GM23248 (cell line): ENCODE data around the gene DNAH9. TPM values are rescaled to one million over a fixed set of nuclear protein-coding genes. Genes with fewer than 3 reads are reported as not detected.

Experiments used
- DNase-seq: peaks from one replicate; pipeline ENCODE4 v3.0.0-alpha.2; 2015
- H2AFZ ChIP-seq: fragments of 200-600 bp; sonication (generic); 2 replicates; pipeline ENCODE4 v1.6.1; 2016; ENCODE audit warnings: antibody characterized with exemption
- H3F3A ChIP-seq: fragments of 200-600 bp; sonication (generic); 2 replicates; pipeline ENCODE4 v1.6.1; 2016; ENCODE audit warnings: mild to moderate bottlenecking, antibody characterized with exemption, mixed run types; ENCODE audit not compliant: insufficient read depth
- H3K27ac ChIP-seq: fragments of 200-600 bp; sonication (generic); 2 replicates; pipeline ENCODE4 v1.5.1; 2016; ENCODE audit warnings: mild to moderate bottlenecking
- H3K27me3 ChIP-seq: fragments of 200-600 bp; sonication (generic); replicated peaks from 2 replicates; pipeline ENCODE4 v1.6.1; 2016; ENCODE audit warnings: mild to moderate bottlenecking; ENCODE audit not compliant: insufficient read depth
- H3K36me3 ChIP-seq: fragments of 200-600 bp; sonication (generic); 2 replicates; pipeline ENCODE4 v1.6.1; 2016; ENCODE audit warnings: low read depth, mild to moderate bottlenecking
- H3K4me1 ChIP-seq: fragments of 200-600 bp; sonication (generic); 2 replicates; pipeline ENCODE4 v1.6.1; 2016; ENCODE audit warnings: mild to moderate bottlenecking; ENCODE audit not compliant: insufficient read depth
- H3K4me2 ChIP-seq: fragments of 200-600 bp; sonication (generic); one replicate; pipeline ENCODE4 v1.6.1; 2016; ENCODE audit warnings: mild to moderate bottlenecking; ENCODE audit not compliant: unreplicated experiment
- H3K4me3 ChIP-seq: fragments of 200-600 bp; sonication (generic); 2 replicates; pipeline ENCODE4 v1.5.1; 2016; ENCODE audit warnings: mild to moderate bottlenecking
- H3K79me2 ChIP-seq: fragments of 200-600 bp; sonication (generic); 2 replicates; pipeline ENCODE4 v1.6.1; 2016; ENCODE audit warnings: mild to moderate bottlenecking; ENCODE audit not compliant: insufficient read depth
- H3K9ac ChIP-seq: fragments of 200-600 bp; sonication (generic); 2 replicates; pipeline ENCODE4 v1.6.1; 2016; ENCODE audit warnings: mild to moderate bottlenecking
- H3K9me2 ChIP-seq: fragments of 200-600 bp; sonication (generic); 2 replicates; pipeline ENCODE4 v1.6.1; 2016; ENCODE audit warnings: mixed run types, mild to moderate bottlenecking, moderate library complexity; ENCODE audit not compliant: insufficient read depth
- H3K9me3 ChIP-seq: fragments of 200-600 bp; sonication (generic); one replicate; pipeline ENCODE4 v1.6.1; 2017; ENCODE audit warnings: low read depth
- H4K20me1 ChIP-seq: fragments of 200-600 bp; sonication (generic); 2 replicates; pipeline ENCODE4 v1.6.0; 2016; ENCODE audit not compliant: insufficient read depth
- EZH2 ChIP-seq: fragments of 200-600 bp; sonication (generic); IDR thresholded peaks from 2 replicates; pipeline ENCODE4 v1.6.1; 2018; ENCODE audit warnings: antibody characterized with exemption, mild to moderate bottlenecking; ENCODE audit not compliant: insufficient read depth, poor library complexity, severe bottlenecking
- EZH2phosphoT487 ChIP-seq: fragments of 200-600 bp; sonication (generic); IDR thresholded peaks from 2 replicates; pipeline ENCODE4 v1.6.1; 2018; ENCODE audit warnings: antibody characterized with exemption, moderate library complexity, mild to moderate bottlenecking, low read depth; ENCODE audit not compliant: insufficient read depth
- WGBS, 2 experiments: methylation state at CpG; one replicate each; pipeline ENCODE4 v1.1.6; 2015 to 2017; ENCODE audit warnings: low lambda C conversion rate in 2 of 2, low coverage in 1 of 2; ENCODE audit errors: missing lambda C conversion rate in 2 of 2; 5-methylcytosine and 5-hydroxymethylcytosine counted together
- in situ Hi-C: fragments of 300-500 bp; cut with MboI; formaldehyde crosslinking; loops from 2 replicates; pipeline ENCODE4 v1.15.0; 2020
- polyA plus RNA-seq: library from polyadenylated mRNA; unstranded; fragments of >200 nt; fragmentation: Nextera tagmentation; extraction: Ambion mirVana; gene quantifications from 2 replicates; pipeline ENCODE4 v1.2.1, GENCODE V29; 2016
- total RNA-seq: library from RNA; depleted of rRNA; stranded (reverse); fragments of >200 nt; shearing (Covaris generic); gene quantifications from 2 replicates; pipeline ENCODE4 v1.2.3, GENCODE V29; 2014

Gene DNAH9
- total and polyA plus RNA-seq, 2 experiments from 2014 or later, result not detected

DNA sequence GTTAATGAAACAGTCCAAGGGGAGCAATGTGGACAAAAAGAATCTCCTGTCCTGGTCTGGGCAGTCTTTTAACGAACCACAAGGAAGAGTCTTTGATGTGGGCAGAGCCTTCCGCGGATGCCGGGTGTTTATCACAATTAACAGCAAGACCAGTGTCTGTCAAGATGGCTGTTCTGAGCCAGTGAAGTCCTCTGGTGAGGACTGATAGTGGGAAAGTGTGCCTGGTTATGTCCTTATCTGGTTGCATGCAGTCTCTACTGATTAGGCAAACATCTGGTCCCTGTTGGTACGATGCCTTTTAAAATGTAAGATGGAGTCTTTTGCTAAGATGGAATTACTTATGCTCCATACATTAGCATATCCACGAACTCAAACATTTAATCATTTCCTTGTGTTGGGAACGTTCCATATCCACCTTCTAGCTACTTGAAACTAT, 310.5 kb downstream of the DNAH9 start:
- Histone ChIP-seq H3K9me3 (no peaks in the 10 kb centered on the region), H3K4me3 (no peak overlapping the region), H2AFZ (no peak overlapping the region), H3K4me2 (no peak overlapping the region), H3K9ac (no peak overlapping the region), H3K27me3 (no peaks in the 10 kb centered on the region), H3K79me2 (no peaks in the 10 kb centered on the region), H3F3A (no peaks in the 10 kb centered on the region), H3K9me2 (no peaks in the 10 kb centered on the region), H3K36me3 (no peaks in the 10 kb centered on the region), H3K27ac (no peak overlapping the region), H3K4me1 (no peaks in the 10 kb centered on the region), H4K20me1 (no peaks in the 10 kb centered on the region)
- TF ChIP-seq EZH2phosphoT487, result no peak
- TF ChIP-seq EZH2, result no peak
- 22 to 26% methylated on average over 7 of the region's 7 CpGs for WGBS, 2 experiments
- in situ Hi-C loops, result loop anchor here (25.0 kb wide), 1 partner anchor 1021 kb away; no protein-coding TSS in a partner anchor
- no peak for DNase-seq

DNA sequence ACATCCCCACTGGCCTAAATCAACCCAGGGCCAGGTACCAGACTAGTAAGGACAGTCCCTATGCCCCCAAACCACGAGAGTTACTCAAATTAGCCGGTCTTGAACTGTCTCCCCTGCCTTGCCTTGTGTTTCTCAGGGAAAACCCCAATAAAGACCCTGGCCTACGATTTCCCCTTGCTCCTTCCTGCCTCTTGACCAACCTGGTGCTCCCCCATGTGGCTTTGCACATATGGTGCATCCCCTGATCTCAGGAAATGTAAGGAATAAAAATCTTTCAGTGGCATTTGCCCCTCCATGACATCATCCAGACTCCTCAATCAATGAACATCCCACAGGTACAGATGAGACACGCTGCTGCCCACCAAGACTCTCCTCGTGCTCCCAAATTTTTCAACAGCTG, 311.1 kb downstream of the DNAH9 start:
- Histone ChIP-seq H3F3A (no peaks in the 10 kb centered on the region), H3K4me3 (no peak overlapping the region), H3K9ac (no peak overlapping the region), H2AFZ (no peak overlapping the region), H3K27ac (no peak overlapping the region), H3K36me3 (no peaks in the 10 kb centered on the region), H3K27me3 (no peaks in the 10 kb centered on the region), H3K4me2 (no peak overlapping the region), H3K4me1 (no peaks in the 10 kb centered on the region), H3K9me2 (no peaks in the 10 kb centered on the region), H3K79me2 (no peaks in the 10 kb centered on the region), H4K20me1 (no peaks in the 10 kb centered on the region), H3K9me3 (no peaks in the 10 kb centered on the region)
- DNase-seq, result no peak
- in situ Hi-C loops, result loop anchor here (25.0 kb wide), 1 partner anchor 1022 kb away; no protein-coding TSS in a partner anchor
- 7 to 13% methylated on average over 5 of the region's 5 CpGs for WGBS, 2 experiments
- TF ChIP-seq EZH2phosphoT487 (no peak), EZH2 (no peak)

DNA sequence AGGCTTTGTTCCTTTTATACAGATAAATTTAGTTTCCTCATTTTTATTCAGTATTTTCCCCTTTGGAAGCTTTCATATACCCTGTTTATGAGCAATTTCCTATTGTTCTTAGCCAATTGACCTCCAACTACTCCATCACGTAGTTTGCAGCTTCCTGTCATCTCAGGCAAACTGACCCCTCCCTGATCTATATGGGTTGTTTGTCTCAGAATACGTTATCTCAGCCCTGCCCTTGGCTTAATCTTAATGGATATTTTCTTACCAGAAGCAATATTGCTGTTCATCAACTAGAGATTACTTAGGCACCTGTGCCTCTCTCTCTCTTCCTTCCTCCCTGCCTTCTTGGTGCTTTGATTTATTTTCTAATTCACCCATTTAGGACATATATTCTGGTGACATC, 317.8 kb downstream of the DNAH9 start:
- Histone ChIP-seq H3K4me2 (no peak overlapping the region), H3K27me3 (no peaks in the 10 kb centered on the region), H2AFZ (no peak overlapping the region), H3F3A (no peaks in the 10 kb centered on the region), H3K79me2 (no peaks in the 10 kb centered on the region), H4K20me1 (no peaks in the 10 kb centered on the region), H3K27ac (no peak overlapping the region), H3K9me3 (no peaks in the 10 kb centered on the region), H3K36me3 (no peaks in the 10 kb centered on the region), H3K4me1 (no peaks in the 10 kb centered on the region), H3K4me3 (no peak overlapping the region), H3K9me2 (no peaks in the 10 kb centered on the region), H3K9ac (no peak overlapping the region)
- no peak for DNase-seq
- WGBS, 2 experiments, result 13 to 19% methylated on average over 2 of the region's 2 CpGs
- in situ Hi-C loops, result loop anchor here (10.0 to 25.0 kb wide), 2 partner anchors 61 to 1029 kb away; no protein-coding TSS in a partner anchor
- TF ChIP-seq EZH2 (no peak), EZH2phosphoT487 (no peak)

DNA sequence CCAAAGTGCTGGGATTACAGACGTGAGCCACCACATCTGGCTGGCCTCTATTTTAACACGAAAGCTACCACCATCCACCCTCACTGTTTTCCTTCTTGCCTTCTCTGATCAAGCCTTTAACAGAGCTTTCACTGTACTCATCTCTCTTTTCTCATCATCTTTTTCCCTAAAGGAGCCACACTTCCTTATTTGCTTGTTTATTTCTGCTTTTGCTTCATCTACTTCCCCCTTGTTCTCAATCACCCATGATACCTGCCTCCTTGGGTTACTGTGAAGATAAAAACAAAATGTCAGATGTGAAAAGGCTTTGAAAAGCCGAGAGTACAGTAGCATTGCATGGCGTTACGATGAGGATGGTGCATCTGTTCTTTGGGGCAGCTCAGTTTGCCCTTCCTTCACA, 319.1 kb downstream of the DNAH9 start:
- no peaks in the 10 kb centered on the region for H3K27me3 ChIP-seq
- H3K4me3 ChIP-seq, result no peak overlapping the region
- no peaks in the 10 kb centered on the region for H4K20me1 ChIP-seq
- WGBS, 2 experiments, result 54 to 58% methylated on average over 5 of the region's 5 CpGs
- H3K36me3 ChIP-seq, result no peaks in the 10 kb centered on the region
- H3F3A ChIP-seq, result no peaks in the 10 kb centered on the region
- no peaks in the 10 kb centered on the region for H3K9me2 ChIP-seq
- no peak overlapping the region for H2AFZ ChIP-seq
- TF ChIP-seq EZH2phosphoT487 (no peak), EZH2 (no peak)
- no peak overlapping the region for H3K27ac ChIP-seq
- no peaks in the 10 kb centered on the region for H3K79me2 ChIP-seq
- no peaks in the 10 kb centered on the region for H3K4me1 ChIP-seq
- H3K4me2 ChIP-seq, result no peak overlapping the region
- H3K9me3 ChIP-seq, result no peaks in the 10 kb centered on the region
- in situ Hi-C loops, result loop anchor here (10.0 to 25.0 kb wide), 2 partner anchors 63 to 1030 kb away; no protein-coding TSS in a partner anchor
- no peak for DNase-seq
- no peak overlapping the region for H3K9ac ChIP-seq

- 61 to 66% methylated on average over 6 of the region's 6 CpGs for WGBS, 2 experiments
- no peaks in the 10 kb centered on the region for H4K20me1 ChIP-seq
- no peak overlapping the region for H3K4me2 ChIP-seq
- H3K4me1 ChIP-seq, result no peaks in the 10 kb centered on the region
- H3K27ac ChIP-seq, result no peak overlapping the region
- TF ChIP-seq EZH2 (no peak), EZH2phosphoT487 (no peak)
- no peaks in the 10 kb centered on the region for H3F3A ChIP-seq
- no peak overlapping the region for H3K9ac ChIP-seq
- no peak for DNase-seq
- H3K4me3 ChIP-seq, result no peak overlapping the region
- H3K9me2 ChIP-seq, result no peaks in the 10 kb centered on the region
- no peaks in the 10 kb centered on the region for H3K36me3 ChIP-seq
- H2AFZ ChIP-seq, result no peak overlapping the region
- no peaks in the 10 kb centered on the region for H3K27me3 ChIP-seq
- in situ Hi-C loops, result loop anchor here (25.0 kb wide), 1 partner anchor 1034 kb away; no protein-coding TSS in a partner anchor
- H3K79me2 ChIP-seq, result no peaks in the 10 kb centered on the region
- no peaks in the 10 kb centered on the region for H3K9me3 ChIP-seq
Measured at GRCh38 chr17:11921296-11921695, 323.0 kb downstream of the DNAH9 start.
